Sigmoid colon (tissue), 7 donors: Measurements from ENCODE around the gene KLHL8. TPM values are rescaled to one million over a fixed set of nuclear protein-coding genes. Genes with fewer than 3 reads are reported as not detected.

Experiments
- DNase-seq: peaks from one replicate; pipeline ENCODE4 v3.0.0-alpha.2; 2019
- H3K27ac ChIP-seq, 4 donors: fragments of 200-600 bp; sonication (generic); one replicate each; pipeline ENCODE4 v1.5.1; 2016 to 2019; ENCODE audit warnings: mild to moderate bottlenecking in 1 of 4
- H3K27me3 ChIP-seq, 3 donors: fragments of 200-600 bp; sonication (generic); one replicate each; pipeline ENCODE4 v1.5.1; 2019; ENCODE audit warnings: mild to moderate bottlenecking in 1 of 3
- H3K36me3 ChIP-seq, 4 donors: fragments of 200-600 bp; sonication (generic); one replicate each; pipeline ENCODE4 v1.5.1; 2016 to 2019
- H3K4me1 ChIP-seq, 4 donors: fragments of 200-600 bp; sonication (generic); one replicate each; pipeline ENCODE4 v1.5.1; 2017 to 2019
- H3K4me3 ChIP-seq, 4 donors: fragments of 200-600 bp; sonication (generic); one replicate each; pipeline ENCODE4 v1.5.1; 2017 to 2019; ENCODE audit warnings: mild to moderate bottlenecking in 2 of 4, moderate library complexity in 1 of 4
- H3K9me3 ChIP-seq, 4 donors: fragments of 200-600 bp in 3 of 4; sonication (generic) in 3 of 4; one replicate each; pipeline versions ENCODE4 v1.5.1 to v1.6.1; 2013 to 2019
- CTCF ChIP-seq, 4 experiments: fragments of 450-650 bp in 3 of 4; fragments of 200-600 bp in 1 of 4; IDR thresholded peaks; one replicate each; pipeline ENCODE4 v1.5.1; 2016 to 2019; ENCODE audit warnings: antibody characterized with exemption in 4 of 4, mild to moderate bottlenecking in 3 of 4, moderate library complexity in 2 of 4
- EP300 ChIP-seq, 4 donors: sonication (generic); formaldehyde crosslinking; IDR thresholded peaks; one replicate each; pipeline ENCODE4 v1.6.1; 2017; ENCODE audit warnings: antibody characterized with exemption in 4 of 4
- POLR2A ChIP-seq, 2 donors: fragments of 450-650 bp; IDR thresholded peaks; one replicate each; pipeline ENCODE4 v1.6.1; 2016; ENCODE audit warnings: antibody characterized with exemption in 2 of 2, mild to moderate bottlenecking in 2 of 2, moderate library complexity in 2 of 2
- POLR2AphosphoS5 ChIP-seq, 4 donors: sonication (generic); formaldehyde crosslinking; IDR thresholded peaks; one replicate each; pipeline ENCODE4 v1.6.1; 2017; ENCODE audit warnings: antibody characterized with exemption in 4 of 4
- WGBS, 2 donors: extraction: QIAGEN DNeasy Blood & Tissue Kit; methylation state at CpG; one replicate each; pipeline ENCODE4 v1.1.7; 2013; 5-methylcytosine and 5-hydroxymethylcytosine counted together
- intact Hi-C: fragments of 100-400 bp; cut with DNase I; formaldehyde crosslinking; loops from one replicate; pipeline ENCODE4 v1.15.1; 2023
- polyA plus RNA-seq, 3 donors: library from polyadenylated mRNA; stranded (reverse); fragments of 200-250 nt; gene quantifications; one replicate each; pipeline ENCODE4 v1.2.3, GENCODE V29; 2013
- total RNA-seq, 4 donors: library from RNA; depleted of rRNA; stranded (reverse); fragments of >200 nt; gene quantifications; one replicate each; pipeline ENCODE4 v1.1.0, GENCODE V29; 2016
- donor health status: healthy with polysubstance abuse.
- donor health status: Bipolar disorder and iron deficiency.
- donor health status: healthy.

Gene KLHL8
- total and polyA plus RNA-seq, 7 donors: 6.4 to 21.4 (median 9.6) TPM

GRCh38 chr4:87235020-87235671, 14.7 kb upstream of the KLHL8 start:
- intact Hi-C loops: loop anchor here (1.0 kb wide), 1 partner anchor 84 kb away; no protein-coding TSS in a partner anchor

DNA sequence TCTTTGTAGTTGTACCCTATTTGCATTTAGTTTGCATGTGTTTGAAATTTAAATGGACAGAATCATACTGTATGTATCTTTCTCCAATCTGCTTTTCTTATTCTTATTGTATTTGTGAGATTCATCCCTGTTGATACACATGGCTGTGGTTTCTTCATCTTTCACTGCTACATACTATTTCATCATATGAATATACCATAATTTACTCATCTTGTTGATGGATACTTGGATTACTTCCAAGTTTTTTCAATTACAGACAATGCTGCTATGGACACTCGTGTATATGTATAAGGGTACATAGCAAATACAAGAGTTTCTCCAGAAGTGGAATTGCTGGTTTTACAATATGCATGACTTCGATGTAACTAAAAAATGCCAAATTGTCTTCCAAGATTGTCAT, 11.8 kb upstream of the KLHL8 start:
- Histone ChIP-seq H3K4me1 (peaks cover 0 to 4% (median 2%) of the 10 kb centered on the region in 4 donors), H3K27me3 (no peaks in the 10 kb centered on the region), H3K36me3 (no peaks in the 10 kb centered on the region), H3K4me3 (no peak overlapping the region), H3K9me3 (no peaks in the 10 kb centered on the region), H3K27ac (no peak overlapping the region)
- TF ChIP-seq POLR2AphosphoS5 (IDR thresholded peaks at IDR 0.05) (no peak), CTCF (IDR thresholded peaks at IDR 0.05) (no peak), EP300 (IDR thresholded peaks at IDR 0.05) (no peak), POLR2A (IDR thresholded peaks at IDR 0.05) (no peak)
- WGBS, 2 donors: 72 to 75% methylated on average over 2 of the region's 2 CpGs
- intact Hi-C loops: no loop called here
- no peak for DNase-seq

More at GRCh38 chr4:87235020-87235671, 14.7 kb upstream of the KLHL8 start:
- H3K36me3 ChIP-seq: no peaks in the 10 kb centered on the region
- H3K4me3 ChIP-seq: peak overlapping the region; percentile 25 to 49 (median 45)
- H3K9me3 ChIP-seq: no peaks in the 10 kb centered on the region
- TF ChIP-seq CTCF (IDR thresholded peaks at IDR 0.05) (no peak), EP300 (IDR thresholded peaks at IDR 0.05) (no peak), POLR2AphosphoS5 (IDR thresholded peaks at IDR 0.05) (no peak), POLR2A (IDR thresholded peaks at IDR 0.05) (no peak)
- DNase-seq: no peak
- peak overlapping the region in 2 of 4 donors; percentile 35 to 54 for H3K27ac ChIP-seq
- 17 to 61% methylated on average over 4 of the region's 4 CpGs for WGBS, 2 donors
- H3K27me3 ChIP-seq: no peaks in the 10 kb centered on the region
- peaks cover 0 to 14% (median 2%) of the 10 kb centered on the region in 4 donors for H3K4me1 ChIP-seq

DNA sequence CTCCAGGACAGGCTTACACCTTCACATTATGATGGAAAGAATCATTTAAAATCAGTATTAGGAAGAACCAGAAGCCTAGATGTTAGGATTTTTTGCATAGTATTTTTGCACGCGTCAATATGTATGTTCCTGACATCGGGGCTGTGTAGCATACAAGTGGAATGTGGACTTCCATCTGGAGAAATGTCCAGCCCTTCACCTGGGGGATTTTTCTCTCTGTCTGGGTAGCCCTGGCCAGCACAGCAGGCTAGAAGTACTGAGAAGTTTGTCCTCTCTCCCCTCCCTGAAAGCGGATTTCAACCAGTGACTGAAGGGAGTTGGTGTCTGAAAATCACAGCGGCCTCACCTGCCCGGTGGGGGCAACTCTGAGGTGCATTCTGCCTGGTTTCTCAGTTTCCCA, 10.4 kb upstream of the KLHL8 start:
- intact Hi-C loops: no loop called here
- TF ChIP-seq EP300 (IDR thresholded peaks at IDR 0.05) (no peak), POLR2AphosphoS5 (IDR thresholded peaks at IDR 0.05) (no peak), CTCF (IDR thresholded peaks at IDR 0.05) (no peak), POLR2A (IDR thresholded peaks at IDR 0.05) (no peak)
- 89 to 93% methylated on average over 6 of the region's 6 CpGs for WGBS, 2 donors

DNA sequence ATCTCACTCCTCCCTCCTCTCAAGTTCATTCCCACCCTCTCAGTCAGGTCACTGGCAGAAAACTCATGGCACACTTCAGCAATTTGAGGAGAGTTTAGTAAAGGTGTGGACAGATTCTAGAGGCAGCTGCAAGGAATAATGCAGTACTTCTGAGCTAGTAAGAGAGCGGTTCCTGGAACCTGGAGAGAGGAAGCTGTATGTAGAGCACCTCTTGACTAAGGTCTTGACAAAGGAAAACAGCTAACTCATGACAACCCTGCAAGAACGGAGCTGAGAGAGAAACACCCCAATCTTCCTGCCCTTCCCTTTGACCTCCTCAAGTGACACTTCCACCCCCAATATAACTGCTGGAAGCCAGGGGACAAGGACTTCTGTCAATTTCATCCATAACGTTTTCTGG, 9.6 kb upstream of the KLHL8 start:
- Histone ChIP-seq H3K27me3 (no peaks in the 10 kb centered on the region), H3K36me3 (no peaks in the 10 kb centered on the region), H3K4me3 (no peak overlapping the region), H3K4me1 (no peaks in the 10 kb centered on the region), H3K9me3 (no peaks in the 10 kb centered on the region), H3K27ac (no peak overlapping the region)
- TF ChIP-seq POLR2A (IDR thresholded peaks at IDR 0.05): no peak
- TF ChIP-seq EP300 (IDR thresholded peaks at IDR 0.05): no peak
- TF ChIP-seq POLR2AphosphoS5 (IDR thresholded peaks at IDR 0.05): no peak
- no peak for TF ChIP-seq CTCF (IDR thresholded peaks at IDR 0.05)
- intact Hi-C loops: no loop called here
- DNase-seq: no peak
- 79 to 82% methylated on average over 3 of the region's 3 CpGs for WGBS, 2 donors

More for the DNA sequence above, 10.4 kb upstream of the KLHL8 start:
- DNase-seq: no peak
- no peak overlapping the region for H3K4me3 ChIP-seq
- no peaks in the 10 kb centered on the region for H3K9me3 ChIP-seq
- H3K27ac ChIP-seq: no peak overlapping the region
- no peaks in the 10 kb centered on the region for H3K27me3 ChIP-seq
- H3K36me3 ChIP-seq: no peaks in the 10 kb centered on the region
- H3K4me1 ChIP-seq: peaks cover 0 to 4% (median 0%) of the 10 kb centered on the region in 4 donors
